PC-9 (cell line): ENCODE measurements around the gene ZCCHC3. TPM values are rescaled to one million over a fixed set of nuclear protein-coding genes. Genes with fewer than 3 reads are reported as not detected.

Experiments
- BruUV-seq: library from RNA; stranded (reverse); fragments of 400-500 nt; replicated peaks from 2 replicates; lab custom pipeline; 2021; lab: Mats Ljungman, UMichigan
- CTCF ChIA-PET: fragments of 300-600 bp; sonication (Branson Sonifier 250); formaldehyde crosslinking; loops from one replicate; lab custom pipeline; 2022; ENCODE audit warnings: antibody characterized with exemption; lab: Charles Lee
- POLR2A ChIA-PET: fragments of 300-600 bp; sonication (Branson Sonifier 250); formaldehyde crosslinking; loops from one replicate; lab custom pipeline; 2022; ENCODE audit warnings: antibody characterized with exemption; ENCODE audit not compliant: unreplicated experiment; lab: Charles Lee
- DNase-seq, 2 experiments: peaks; one replicate each; pipeline versions ENCODE4 v3.0.0 to v3.0.0-alpha.2; 2015 to 2022; ENCODE audit warnings: mixed read lengths in 1 of 2
- H2AFZ ChIP-seq: fragments of 200-600 bp; sonication (generic); 2 replicates; pipeline ENCODE4 v1.8.1; 2017; ENCODE audit warnings: antibody characterized with exemption
- H3F3A ChIP-seq: fragments of 200-600 bp; sonication (generic); 2 replicates; pipeline ENCODE4 v1.8.1; 2017; ENCODE audit warnings: antibody characterized with exemption, mild to moderate bottlenecking, low read depth; ENCODE audit not compliant: insufficient read depth
- H3K27ac ChIP-seq: fragments of 200-600 bp; sonication (generic); 2 replicates; pipeline ENCODE4 v1.6.1; 2016; ENCODE audit warnings: mixed run types
- H3K27me3 ChIP-seq: fragments of 200-600 bp; sonication (generic); 2 replicates; pipeline ENCODE4 v1.6.1; 2016; ENCODE audit warnings: low read depth, mixed run types; ENCODE audit not compliant: insufficient read depth
- H3K36me3 ChIP-seq: fragments of 200-600 bp; sonication (generic); 2 replicates; pipeline ENCODE4 v1.6.1; 2016; ENCODE audit warnings: low read depth, mixed run types
- H3K4me1 ChIP-seq: fragments of 200-600 bp; sonication (generic); replicated peaks from 2 replicates; pipeline ENCODE4 v1.6.1; 2016; ENCODE audit warnings: mixed run types; ENCODE audit not compliant: insufficient read depth
- H3K4me2 ChIP-seq: fragments of 200-600 bp; sonication (generic); 2 replicates; pipeline ENCODE4 v1.6.1; 2017; ENCODE audit warnings: mixed run types
- H3K4me3 ChIP-seq: fragments of 200-600 bp; sonication (generic); 2 replicates; pipeline ENCODE4 v1.6.1; 2016; ENCODE audit warnings: mixed run types
- H3K79me2 ChIP-seq: fragments of 200-600 bp; sonication (generic); 2 replicates; pipeline ENCODE4 v1.6.1; 2017; ENCODE audit warnings: low read depth, mixed run types
- H3K9me2 ChIP-seq: fragments of 200-600 bp; sonication (generic); 2 replicates; pipeline ENCODE4 v1.8.1; 2017; ENCODE audit warnings: mild to moderate bottlenecking; ENCODE audit not compliant: insufficient read depth
- H3K9me3 ChIP-seq: fragments of 200-600 bp; sonication (generic); 2 replicates; pipeline ENCODE4 v1.8.1; 2016; ENCODE audit warnings: low read depth; ENCODE audit not compliant: insufficient read depth
- H4K20me1 ChIP-seq: fragments of 200-600 bp; sonication (generic); 2 replicates; pipeline ENCODE4 v1.8.1; 2017; ENCODE audit not compliant: insufficient read depth
- EZH2 ChIP-seq: fragments of 200-600 bp; sonication (generic); IDR thresholded peaks from 2 replicates; pipeline ENCODE4 v1.8.0; 2017; ENCODE audit warnings: antibody characterized with exemption, low read depth
- intact Hi-C: fragments of 100-400 bp; cut with micrococcal nuclease; formaldehyde crosslinking; loops from one replicate; pipeline ENCODE4 v1.10.0; 2022; ENCODE audit not compliant: unreplicated experiment
- total RNA-seq: library from RNA; stranded (reverse); gene quantifications from 2 replicates; pipeline ENCODE4 v1.2.3, GENCODE V29; 2021
- TF ChIP-seq, protein P1 (sequence below): fragments of 200-600 bp; sonication (generic); conservative IDR thresholded peaks from 2 replicates; pipeline ENCODE4 v1.6.1; 2017; ENCODE audit warnings: mixed run types, antibody characterized with exemption, mild to moderate bottlenecking, moderate library complexity

The ZCCHC3 gene
- total RNA-seq, 1 experiment from 2014 or later, result 17.7 TPM

- TF ChIP-seq, protein P1, sequence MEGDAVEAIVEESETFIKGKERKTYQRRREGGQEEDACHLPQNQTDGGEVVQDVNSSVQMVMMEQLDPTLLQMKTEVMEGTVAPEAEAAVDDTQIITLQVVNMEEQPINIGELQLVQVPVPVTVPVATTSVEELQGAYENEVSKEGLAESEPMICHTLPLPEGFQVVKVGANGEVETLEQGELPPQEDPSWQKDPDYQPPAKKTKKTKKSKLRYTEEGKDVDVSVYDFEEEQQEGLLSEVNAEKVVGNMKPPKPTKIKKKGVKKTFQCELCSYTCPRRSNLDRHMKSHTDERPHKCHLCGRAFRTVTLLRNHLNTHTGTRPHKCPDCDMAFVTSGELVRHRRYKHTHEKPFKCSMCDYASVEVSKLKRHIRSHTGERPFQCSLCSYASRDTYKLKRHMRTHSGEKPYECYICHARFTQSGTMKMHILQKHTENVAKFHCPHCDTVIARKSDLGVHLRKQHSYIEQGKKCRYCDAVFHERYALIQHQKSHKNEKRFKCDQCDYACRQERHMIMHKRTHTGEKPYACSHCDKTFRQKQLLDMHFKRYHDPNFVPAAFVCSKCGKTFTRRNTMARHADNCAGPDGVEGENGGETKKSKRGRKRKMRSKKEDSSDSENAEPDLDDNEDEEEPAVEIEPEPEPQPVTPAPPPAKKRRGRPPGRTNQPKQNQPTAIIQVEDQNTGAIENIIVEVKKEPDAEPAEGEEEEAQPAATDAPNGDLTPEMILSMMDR, result no peak
- TF ChIP-seq EZH2, result no peak
- H3K36me3 ChIP-seq, result no peaks in the 10 kb centered on the region
- ChIA-PET CTCF (no interaction called here), POLR2A (no interaction called here)
- no TSS peak for BruUV-seq
- no peak overlapping the region for H2AFZ ChIP-seq
- H3K9me3 ChIP-seq, result no peaks in the 10 kb centered on the region
- H4K20me1 ChIP-seq, result no peaks in the 10 kb centered on the region
- no peak overlapping the region for H3K27ac ChIP-seq
- no peaks in the 10 kb centered on the region for H3K79me2 ChIP-seq
- H3K4me2 ChIP-seq, result no peak overlapping the region
- H3K27me3 ChIP-seq, result no peaks in the 10 kb centered on the region
- H3K4me3 ChIP-seq, result no peak overlapping the region
- intact Hi-C loops, result no loop called here
- H3K9me2 ChIP-seq, result no peaks in the 10 kb centered on the region
- H3F3A ChIP-seq, result peaks cover 6% of the 10 kb centered on the region; the same call in 1 of the 2 replicates
- H3K4me1 ChIP-seq, result no peaks in the 10 kb centered on the region
- no peak for DNase-seq
Observed at GRCh38 chr20:278607-279571, 18.5 kb upstream of the ZCCHC3 start.

- Histone ChIP-seq H3K36me3 (no peaks in the 10 kb centered on the region), H2AFZ (no peak overlapping the region), H3K9me3 (no peaks in the 10 kb centered on the region), H3K27ac (no peak overlapping the region), H3K4me1 (no peaks in the 10 kb centered on the region), H3K4me2 (no peak overlapping the region), H3K4me3 (no peak overlapping the region), H3K27me3 (no peaks in the 10 kb centered on the region), H3K9me2 (no peaks in the 10 kb centered on the region), H4K20me1 (no peaks in the 10 kb centered on the region), H3K79me2 (no peaks in the 10 kb centered on the region), H3F3A (no peaks in the 10 kb centered on the region; the same call in 1 of the 2 replicates)
- TF ChIP-seq, protein P1, result no peak
- no peak for TF ChIP-seq EZH2
- intact Hi-C loops, result no loop called here
- DNase-seq, result no peak
- no TSS peak for BruUV-seq
- ChIA-PET CTCF (no interaction called here), POLR2A (no interaction called here)
Observed at GRCh38 chr20:284172-284571, 13.2 kb upstream of the ZCCHC3 start.

DNA sequence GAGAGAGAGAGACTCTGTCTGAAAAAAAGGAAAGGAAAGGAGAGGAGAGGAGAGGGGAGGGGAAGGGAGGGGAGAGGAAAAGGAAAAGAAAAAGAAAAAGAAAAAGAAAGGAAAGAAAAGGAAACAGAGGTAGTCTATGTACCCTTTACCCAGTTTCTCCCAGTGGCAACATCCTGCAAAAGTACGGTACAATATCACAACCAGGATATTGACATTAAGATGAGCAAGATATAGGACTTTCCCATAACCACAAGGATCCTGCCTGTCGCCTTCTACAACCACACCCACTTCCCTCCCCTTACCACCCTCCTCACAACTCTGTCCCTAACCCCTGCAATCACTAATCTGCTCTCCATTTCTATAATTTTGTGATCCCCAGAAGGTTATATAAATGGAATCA lies 10.9 kb upstream of the ZCCHC3 start:
- no TSS peak for BruUV-seq

More for the DNA sequence above, 10.9 kb upstream of the ZCCHC3 start:
- Histone ChIP-seq H3K36me3 (no peaks in the 10 kb centered on the region), H3K4me3 (no peak overlapping the region), H3K9me2 (no peaks in the 10 kb centered on the region), H3K9me3 (no peaks in the 10 kb centered on the region), H3F3A (no peaks in the 10 kb centered on the region; the same call in 1 of the 2 replicates), H3K27ac (no peak overlapping the region), H3K4me2 (no peak overlapping the region), H2AFZ (no peak overlapping the region), H3K27me3 (no peaks in the 10 kb centered on the region), H4K20me1 (no peaks in the 10 kb centered on the region), H3K4me1 (peaks cover 7% of the 10 kb centered on the region), H3K79me2 (no peaks in the 10 kb centered on the region)
- intact Hi-C loops, result no loop called here
- ChIA-PET POLR2A (no interaction called here), CTCF (interaction anchor here (0.6 kb wide), 1 partner anchor 53 kb away, joined by 3 read pairs; no protein-coding TSS in a partner anchor)
- DNase-seq, result no peak
- TF ChIP-seq, protein P1, result no peak
- TF ChIP-seq EZH2, result no peak
